ENCODE measurements around the gene AAMP.

Gene AAMP

DNA sequence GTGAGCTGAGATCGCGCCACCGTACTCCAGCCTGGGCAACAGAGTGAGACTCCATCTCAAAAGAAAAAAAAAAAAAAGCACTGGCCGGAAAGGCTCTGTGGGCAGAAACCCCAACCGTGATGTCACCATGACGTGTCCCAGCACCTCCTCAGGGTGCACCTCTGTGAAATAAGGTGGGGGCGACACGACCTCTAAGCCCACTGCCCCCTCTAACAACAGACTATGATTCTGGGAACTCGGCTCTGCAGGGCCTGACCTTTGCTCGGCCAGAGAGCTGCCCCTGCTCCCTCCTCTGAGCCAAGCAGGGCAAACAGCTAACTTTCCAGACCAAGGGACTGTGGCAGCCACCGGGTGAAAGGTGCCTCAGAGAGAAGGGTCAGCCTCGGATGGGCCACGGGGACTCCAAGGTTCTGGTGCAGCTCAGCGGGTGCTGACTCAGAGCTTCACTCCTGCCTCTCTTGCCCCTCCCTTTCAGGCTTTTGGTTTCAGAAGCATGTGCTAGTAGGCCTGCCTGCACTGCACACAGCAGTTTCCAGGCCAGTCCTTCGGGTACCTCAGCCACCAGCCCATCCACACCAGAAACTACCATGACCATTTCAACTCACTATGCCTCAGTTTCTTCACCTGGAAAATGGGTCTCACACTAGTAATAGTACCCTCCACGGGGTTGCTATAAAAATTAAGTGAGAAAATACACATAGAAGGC, 14.3 kb upstream of the AAMP start:
- DNase-seq = peak; percentile 89 to 93
- Histone ChIP-seq H3K27me3 (ENCODE audit: insufficient read depth, low read length) (no peaks in the 10 kb centered on the region), H4K12ac (ENCODE audit: low read depth, low read length) (no peak overlapping the region), H4K8ac (ENCODE audit: low read depth, low read length) (peak overlapping the region; percentile 5), H2AK5ac (ENCODE audit: low read length) (peak overlapping the region; percentile 82), H3K79me2 (ENCODE audit: control insufficient read depth, insufficient read depth, low read length, poor library complexity) (peaks cover 23% of the 10 kb centered on the region), H3K14ac (ENCODE audit: low read length) (peak overlapping the region; percentile 1), H3K9me3 (ENCODE audit: insufficient read depth, low read depth, low read length) (peaks cover 3% of the 10 kb centered on the region), H3K4ac (ENCODE audit: low read depth, low read length) (peak overlapping the region; percentile 1), H3K36me3 (ENCODE audit: control insufficient read depth in 1 of 2, insufficient read depth in 2 of 2, low read length in 2 of 2) (peaks cover 21 to 23% of the 10 kb centered on the region in 2 experiments), H3K18ac (ENCODE audit: low read length) (peak overlapping the region; percentile 75), H3K9ac (ENCODE audit: low read length) (no peak overlapping the region), H3K4me1 (ENCODE audit: control insufficient read depth in 1 of 2, insufficient read depth in 2 of 2, low read length in 2 of 2) (peaks cover 48 to 58% of the 10 kb centered on the region in 2 experiments), H3K79me1 (ENCODE audit: low read length) (peaks cover 44% of the 10 kb centered on the region), H2BK120ac (ENCODE audit: insufficient read depth, low read length, poor library complexity) (peak overlapping the region; percentile 67), H3K23ac (ENCODE audit: low read length) (no peak overlapping the region), H3K4me2 (ENCODE audit: low read length) (peak overlapping the region; percentile 10), H2BK12ac (ENCODE audit: low read length) (peak overlapping the region; percentile 64), H2BK5ac (ENCODE audit: low read depth, low read length, poor library complexity) (peak overlapping the region; percentile 67), H2AFZ (ENCODE audit: insufficient read depth, low read length, poor library complexity) (no peak overlapping the region), H3K27ac (ENCODE audit: low read depth, low read length) (peak overlapping the region; percentile 73), H3K4me3 (ENCODE audit: low read depth, low read length) (no peak overlapping the region), H4K91ac (ENCODE audit: low read depth, low read length) (peak overlapping the region; percentile 69)
- no CpG with 5 or more reads among the region's 16 CpGs for WGBS (ENCODE audit: extremely low coverage, insufficient coverage, insufficient read length)

DNA sequence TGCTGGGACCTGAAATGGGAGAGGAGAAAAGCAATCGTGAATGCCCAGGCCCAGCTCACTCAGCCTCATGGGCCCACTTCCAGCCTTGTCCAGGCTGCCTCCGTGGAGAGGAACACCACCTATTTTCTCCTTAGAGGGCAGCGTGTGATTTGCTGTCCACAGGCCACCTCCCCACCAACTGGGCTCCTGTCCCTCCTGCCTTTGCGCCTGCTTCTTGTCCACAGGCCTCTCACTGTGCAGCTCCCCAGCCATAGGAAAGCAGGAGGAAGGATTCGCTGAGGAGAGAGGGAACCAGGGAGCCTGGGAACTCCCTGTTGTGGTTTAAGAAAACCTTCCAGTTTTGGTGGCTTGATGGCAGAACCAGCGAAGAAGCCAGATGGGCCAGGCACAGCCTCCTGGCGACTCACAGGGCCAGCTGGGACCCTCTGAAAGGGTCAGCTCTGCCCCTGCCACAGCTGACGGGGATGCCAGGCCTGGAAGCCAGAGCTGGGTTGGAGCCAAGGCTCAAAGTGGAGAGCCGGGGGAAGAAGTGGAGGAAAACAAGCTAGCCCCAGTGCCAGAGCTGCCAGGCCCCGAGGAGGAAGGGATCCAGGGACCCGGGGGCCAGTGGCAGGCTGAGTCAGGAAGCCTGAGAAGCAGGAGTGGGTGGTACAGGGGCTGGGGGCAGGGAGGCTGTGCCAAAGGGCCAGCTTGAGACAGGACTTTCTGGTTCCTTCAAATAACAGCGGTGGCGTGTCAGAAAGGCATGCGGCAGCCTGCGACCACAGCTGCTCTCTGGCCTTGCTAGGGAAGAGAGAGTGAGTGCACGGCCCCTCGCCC, 12.4 kb upstream of the AAMP start:
- H4K8ac ChIP-seq (ENCODE audit: low read depth, low read length) = peak overlapping the region; percentile 81
- peak overlapping the region; percentile 23 for H2AFZ ChIP-seq (ENCODE audit: insufficient read depth, low read length, poor library complexity)
- peak overlapping the region; percentile 29 for H3K9ac ChIP-seq (ENCODE audit: low read length)
- WGBS (ENCODE audit: extremely low coverage, insufficient coverage, insufficient read length) = no CpG with 5 or more reads among the region's 17 CpGs
- DNase-seq = peak; percentile 96 to 97
- H3K79me1 ChIP-seq (ENCODE audit: low read length) = peaks cover 40% of the 10 kb centered on the region
- H2AK5ac ChIP-seq (ENCODE audit: low read length) = peak overlapping the region; percentile 95
- H3K14ac ChIP-seq (ENCODE audit: low read length) = peak overlapping the region; percentile 91
- peak overlapping the region; percentile 89 for H2BK12ac ChIP-seq (ENCODE audit: low read length)
- H4K12ac ChIP-seq (ENCODE audit: low read depth, low read length) = peak overlapping the region; percentile 71
- no peak overlapping the region for H3K23ac ChIP-seq (ENCODE audit: low read length)
- peak overlapping the region; percentile 88 for H3K18ac ChIP-seq (ENCODE audit: low read length)
- peaks cover 40% of the 10 kb centered on the region in 2 experiments for H3K36me3 ChIP-seq (ENCODE audit: control insufficient read depth in 1 of 2, insufficient read depth in 2 of 2, low read length in 2 of 2)
- H4K91ac ChIP-seq (ENCODE audit: low read depth, low read length) = peak overlapping the region; percentile 98
- H3K4me3 ChIP-seq (ENCODE audit: low read depth, low read length) = no peak overlapping the region
- peak overlapping the region; percentile 41 for H3K4me2 ChIP-seq (ENCODE audit: low read length)
- H3K79me2 ChIP-seq (ENCODE audit: control insufficient read depth, insufficient read depth, low read length, poor library complexity) = peaks cover 23% of the 10 kb centered on the region
- H3K4me1 ChIP-seq (ENCODE audit: control insufficient read depth in 1 of 2, insufficient read depth in 2 of 2, low read length in 2 of 2) = peaks cover 44 to 53% of the 10 kb centered on the region in 2 experiments
- H3K27ac ChIP-seq (ENCODE audit: low read depth, low read length) = peak overlapping the region; percentile 97
- no peaks in the 10 kb centered on the region for H3K27me3 ChIP-seq (ENCODE audit: insufficient read depth, low read length)
- peak overlapping the region; percentile 97 for H2BK120ac ChIP-seq (ENCODE audit: insufficient read depth, low read length, poor library complexity)
- peaks cover 3% of the 10 kb centered on the region for H3K9me3 ChIP-seq (ENCODE audit: insufficient read depth, low read depth, low read length)
- peak overlapping the region; percentile 82 for H3K4ac ChIP-seq (ENCODE audit: low read depth, low read length)
- H2BK5ac ChIP-seq (ENCODE audit: low read depth, low read length, poor library complexity) = peak overlapping the region; percentile 96

DNA sequence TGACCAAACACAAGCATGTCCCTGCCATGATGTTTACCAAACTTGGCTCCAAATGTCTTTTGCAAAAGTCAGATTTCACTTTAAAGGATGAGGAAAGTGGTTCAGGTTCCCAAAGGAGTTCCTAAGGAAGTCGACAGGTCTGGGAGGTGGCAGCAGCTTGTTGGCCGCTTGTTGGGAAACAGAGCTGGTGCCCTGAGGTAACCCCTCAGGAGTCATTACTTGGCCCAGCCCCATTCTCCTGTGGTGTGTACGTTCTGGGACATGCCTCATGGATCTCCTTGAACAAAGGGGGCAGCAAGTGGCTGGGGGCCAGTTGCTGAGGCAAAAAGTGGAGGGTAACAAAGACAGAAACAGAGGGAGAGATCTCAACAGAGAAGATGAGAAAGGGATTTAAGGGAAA, 11.5 kb upstream of the AAMP start:
- H2BK5ac ChIP-seq (ENCODE audit: low read depth, low read length, poor library complexity) = peak overlapping the region; percentile 96
- H2BK120ac ChIP-seq (ENCODE audit: insufficient read depth, low read length, poor library complexity) = peak overlapping the region; percentile 97
- H3K79me2 ChIP-seq (ENCODE audit: control insufficient read depth, insufficient read depth, low read length, poor library complexity) = peaks cover 21% of the 10 kb centered on the region
- H3K23ac ChIP-seq (ENCODE audit: low read length) = no peak overlapping the region
- H3K27me3 ChIP-seq (ENCODE audit: insufficient read depth, low read length) = no peaks in the 10 kb centered on the region
- peak overlapping the region; percentile 13 for H4K12ac ChIP-seq (ENCODE audit: low read depth, low read length)
- H3K79me1 ChIP-seq (ENCODE audit: low read length) = peaks cover 34% of the 10 kb centered on the region
- DNase-seq = peak; percentile 78 to 83
- peak overlapping the region; percentile 91 for H3K14ac ChIP-seq (ENCODE audit: low read length)
- peak overlapping the region; percentile 95 for H2AK5ac ChIP-seq (ENCODE audit: low read length)
- H3K18ac ChIP-seq (ENCODE audit: low read length) = peak overlapping the region; percentile 88
- H4K8ac ChIP-seq (ENCODE audit: low read depth, low read length) = peak overlapping the region; percentile 39
- no peak overlapping the region for H3K4me2 ChIP-seq (ENCODE audit: low read length)
- H2BK12ac ChIP-seq (ENCODE audit: low read length) = peak overlapping the region; percentile 89
- H4K91ac ChIP-seq (ENCODE audit: low read depth, low read length) = peak overlapping the region; percentile 98
- WGBS (ENCODE audit: extremely low coverage, insufficient coverage, insufficient read length) = no CpG with 5 or more reads among the region's 3 CpGs
- H3K9me3 ChIP-seq (ENCODE audit: insufficient read depth, low read depth, low read length) = peaks cover 3% of the 10 kb centered on the region
- peaks cover 38 to 45% of the 10 kb centered on the region in 2 experiments for H3K4me1 ChIP-seq (ENCODE audit: control insufficient read depth in 1 of 2, insufficient read depth in 2 of 2, low read length in 2 of 2)
- peaks cover 49% of the 10 kb centered on the region in 2 experiments for H3K36me3 ChIP-seq (ENCODE audit: control insufficient read depth in 1 of 2, insufficient read depth in 2 of 2, low read length in 2 of 2)
- peak overlapping the region; percentile 97 for H3K27ac ChIP-seq (ENCODE audit: low read depth, low read length)
- no peak overlapping the region for H3K9ac ChIP-seq (ENCODE audit: low read length)
- no peak overlapping the region for H3K4me3 ChIP-seq (ENCODE audit: low read depth, low read length)
- H3K4ac ChIP-seq (ENCODE audit: low read depth, low read length) = peak overlapping the region; percentile 82
- no peak overlapping the region for H2AFZ ChIP-seq (ENCODE audit: insufficient read depth, low read length, poor library complexity)

DNA sequence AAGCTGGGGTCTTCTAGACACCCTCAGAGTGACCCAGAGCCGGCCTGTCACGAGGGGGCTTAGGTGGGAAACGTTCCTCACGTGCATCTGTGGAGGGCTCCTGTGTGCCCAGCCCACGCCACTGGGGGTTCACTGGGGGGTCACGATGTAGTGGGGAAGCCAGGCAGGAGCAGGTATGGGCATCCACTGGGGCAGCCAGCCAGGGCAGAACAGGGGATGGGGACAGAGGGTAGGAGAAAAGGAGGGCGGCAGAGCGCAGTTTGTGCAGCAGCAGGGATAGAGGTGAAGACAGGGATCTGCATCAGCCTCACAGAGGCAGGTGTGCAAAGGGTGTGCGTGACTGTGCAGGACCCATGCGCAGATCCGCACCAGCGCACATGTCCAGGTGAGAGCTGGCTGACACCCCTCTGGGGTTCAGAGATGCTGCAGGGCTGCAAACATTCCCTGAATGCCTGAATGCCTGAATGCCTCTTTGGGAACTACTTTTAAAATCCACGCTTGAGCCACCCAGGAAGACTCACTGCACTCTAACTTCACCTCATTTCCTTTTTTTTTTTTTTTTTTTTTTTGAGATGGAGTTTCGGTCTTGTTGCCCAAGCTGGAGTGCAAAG, 10.4 kb upstream of the AAMP start:
- Histone ChIP-seq H3K4ac (ENCODE audit: low read depth, low read length) (no peak overlapping the region), H2AFZ (ENCODE audit: insufficient read depth, low read length, poor library complexity) (no peak overlapping the region), H3K14ac (ENCODE audit: low read length) (no peak overlapping the region), H3K23ac (ENCODE audit: low read length) (no peak overlapping the region), H2BK12ac (ENCODE audit: low read length) (no peak overlapping the region), H3K36me3 (ENCODE audit: control insufficient read depth in 1 of 2, insufficient read depth in 2 of 2, low read length in 2 of 2) (peaks cover 59 to 60% of the 10 kb centered on the region in 2 experiments), H3K79me2 (ENCODE audit: control insufficient read depth, insufficient read depth, low read length, poor library complexity) (peaks cover 11% of the 10 kb centered on the region), H3K9me3 (ENCODE audit: insufficient read depth, low read depth, low read length) (peaks cover 3% of the 10 kb centered on the region), H2BK5ac (ENCODE audit: low read depth, low read length, poor library complexity) (no peak overlapping the region), H2BK120ac (ENCODE audit: insufficient read depth, low read length, poor library complexity) (no peak overlapping the region), H3K79me1 (ENCODE audit: low read length) (peaks cover 25% of the 10 kb centered on the region), H4K12ac (ENCODE audit: low read depth, low read length) (no peak overlapping the region), H4K91ac (ENCODE audit: low read depth, low read length) (no peak overlapping the region), H3K27me3 (ENCODE audit: insufficient read depth, low read length) (no peaks in the 10 kb centered on the region), H3K4me2 (ENCODE audit: low read length) (no peak overlapping the region), H3K27ac (ENCODE audit: low read depth, low read length) (no peak overlapping the region), H3K4me3 (ENCODE audit: low read depth, low read length) (no peak overlapping the region), H4K8ac (ENCODE audit: low read depth, low read length) (no peak overlapping the region), H3K9ac (ENCODE audit: low read length) (no peak overlapping the region), H3K4me1 (ENCODE audit: control insufficient read depth in 1 of 2, insufficient read depth in 2 of 2, low read length in 2 of 2) (peaks cover 27 to 36% of the 10 kb centered on the region in 2 experiments), H3K18ac (ENCODE audit: low read length) (no peak overlapping the region), H2AK5ac (ENCODE audit: low read length) (no peak overlapping the region)
- no peak for DNase-seq
- no CpG with 5 or more reads among the region's 14 CpGs for WGBS (ENCODE audit: extremely low coverage, insufficient coverage, insufficient read length)

Measured in trophoblast cell (in vitro differentiated cells and primary cell).